ENCODE results near the gene MICAL3. TPM values are rescaled to one million over a fixed set of nuclear protein-coding genes. Genes with fewer than 3 reads are reported as not detected.
"Not testable (repeated sequence)": the region's sequence is repeated elsewhere in the genome, so short reads cannot be mapped to it uniquely, and the experiment has no call there.

MICAL3 gene
- polyA plus RNA-seq, 1 of the 3 experiments (the other 2 are of a cell fraction) = 83.1 TPM

GRCh38 chr22:18044548-18045271, 20.3 kb upstream of the MICAL3 start:
- Histone ChIP-seq H4K20me1 (ENCODE audit: insufficient read depth) (no peaks in the 10 kb centered on the region), H3K27ac (ENCODE audit: low read depth in 2 of 2, low read length in 1 of 2) (no peak overlapping the region), H3K36me3 (replicated peaks in 1 of 2; ENCODE audit: control insufficient read depth in 1 of 2, insufficient read depth in 2 of 2, low read length in 1 of 2) (no peaks in the 10 kb centered on the region), H3K4me2 (no peak overlapping the region), H3K9me3 (no peaks in the 10 kb centered on the region), H3F3A (replicated peaks; ENCODE audit: insufficient read depth) (no peaks in the 10 kb centered on the region), H3K79me2 (ENCODE audit: insufficient read depth) (no peaks in the 10 kb centered on the region), H3K9me2 (no peaks in the 10 kb centered on the region), H3K4me1 (ENCODE audit: control insufficient read depth in 1 of 2, insufficient read depth in 2 of 2, low read depth in 1 of 2, low read length in 1 of 2) (no peaks in the 10 kb centered on the region), H3K4me3 (ENCODE audit: low read depth in 2 of 2, low read length in 1 of 2) (no peak overlapping the region), H3K27me3 (ENCODE audit: insufficient read depth) (no peaks in the 10 kb centered on the region), H3K9ac (no peak overlapping the region), H2AFZ (ENCODE audit: low read depth) (no peak overlapping the region)
- 90% methylated on average over 11 of the region's 11 CpGs for WGBS (ENCODE audit: low lambda C conversion rate)
- DNase-seq = no peak
- ChIA-PET POLR2A (no interaction called here), CTCF (interaction anchor here (1.9 kb wide), 1 partner anchor 31 kb away, joined by 7 read pairs; no protein-coding TSS in a partner anchor)
- TF ChIP-seq NFIC (IDR thresholded peaks at IDR 0.05; ENCODE audit: borderline replicate concordance) (no peak), RFX5 (IDR thresholded peaks at IDR 0.05; ENCODE audit: low read length) (no peak), FOXJ3 (CRISPR knock-in tag; IDR thresholded peaks at IDR 0.05) (no peak), SIN3A (IDR thresholded peaks at IDR 0.05; ENCODE audit: borderline replicate concordance, low read depth, low read length) (no peak), PBX3 (IDR thresholded peaks at IDR 0.05) (no peak), FOXM1 (IDR thresholded peaks at IDR 0.05; ENCODE audit: low read depth) (no peak), TCF12 (IDR thresholded peaks at IDR 0.05) (no peak), GABPA (IDR thresholded peaks at IDR 0.05; ENCODE audit: low read depth) (no peak), GATA2 (CRISPR knock-in tag; IDR thresholded peaks at IDR 0.05) (no peak), EZH2phosphoT487 (IDR thresholded peaks at IDR 0.05; ENCODE audit: borderline replicate concordance, low read depth) (no peak), NRF1 (IDR thresholded peaks at IDR 0.05; ENCODE audit: low read depth, low read length) (no peak), MXI1 (IDR thresholded peaks at IDR 0.05; ENCODE audit: low read depth, low read length) (no peak), JUND (IDR thresholded peaks at IDR 0.05) (no peak), USF1 (IDR thresholded peaks at IDR 0.05; ENCODE audit: borderline replicate concordance, low read depth) (no peak)

GRCh38 chr22:18042685-18043084, 18.3 kb upstream of the MICAL3 start:
- Histone ChIP-seq H3K9me3 (no peaks in the 10 kb centered on the region), H3K36me3 (replicated peaks in 1 of 2; ENCODE audit: control insufficient read depth in 1 of 2, insufficient read depth in 2 of 2, low read length in 1 of 2) (no peaks in the 10 kb centered on the region), H3K4me2 (no peak overlapping the region), H3K4me3 (ENCODE audit: low read depth in 2 of 2, low read length in 1 of 2) (no peak overlapping the region), H2AFZ (ENCODE audit: low read depth) (no peak overlapping the region), H3K4me1 (ENCODE audit: control insufficient read depth in 1 of 2, insufficient read depth in 2 of 2, low read depth in 1 of 2, low read length in 1 of 2) (no peaks in the 10 kb centered on the region), H3K79me2 (ENCODE audit: insufficient read depth) (no peaks in the 10 kb centered on the region), H3K9me2 (no peaks in the 10 kb centered on the region), H3K27ac (ENCODE audit: low read depth in 2 of 2, low read length in 1 of 2) (no peak overlapping the region), H4K20me1 (ENCODE audit: insufficient read depth) (no peaks in the 10 kb centered on the region), H3K9ac (no peak overlapping the region), H3K27me3 (ENCODE audit: insufficient read depth) (no peaks in the 10 kb centered on the region), H3F3A (replicated peaks; ENCODE audit: insufficient read depth) (no peaks in the 10 kb centered on the region)
- no peak for DNase-seq
- 71% methylated on average over 6 of the region's 6 CpGs for WGBS (ENCODE audit: low lambda C conversion rate)
- CTCF ChIA-PET = no interaction called here
- POLR2A ChIA-PET = no interaction called here
- TF ChIP-seq TAF1 (IDR thresholded peaks at IDR 0.05; ENCODE audit: borderline replicate concordance, low read depth, low read length) = no peak
- TF ChIP-seq NFIC (IDR thresholded peaks at IDR 0.05; ENCODE audit: borderline replicate concordance) = no peak
- no peak for TF ChIP-seq MAX (IDR thresholded peaks at IDR 0.05; ENCODE audit: low read depth)
- TF ChIP-seq FOSL2 (IDR thresholded peaks at IDR 0.05; ENCODE audit: borderline replicate concordance, low read depth) = no peak
- TF ChIP-seq MEF2A (IDR thresholded peaks at IDR 0.05; ENCODE audit: borderline replicate concordance, low read depth) = no peak
- TF ChIP-seq FOXM1 (IDR thresholded peaks at IDR 0.05; ENCODE audit: low read depth) = no peak
- TF ChIP-seq SIN3A (IDR thresholded peaks at IDR 0.05; ENCODE audit: borderline replicate concordance, low read depth, low read length) = no peak
- TF ChIP-seq TCF12 (IDR thresholded peaks at IDR 0.05) = no peak
- no peak for TF ChIP-seq RXRA (IDR thresholded peaks at IDR 0.05; ENCODE audit: borderline replicate concordance, low read depth)
- TF ChIP-seq USF2 (IDR thresholded peaks at IDR 0.05; ENCODE audit: borderline replicate concordance, low read depth, low read length) = no peak
- TF ChIP-seq MXI1 (IDR thresholded peaks at IDR 0.05; ENCODE audit: low read depth, low read length) = no peak

GRCh38 chr22:18040898-18041297, 16.5 kb upstream of the MICAL3 start:
- H3K79me2 ChIP-seq (ENCODE audit: insufficient read depth); H3K9me3 ChIP-seq; H3K4me1 ChIP-seq (ENCODE audit: control insufficient read depth in 1 of 2, insufficient read depth in 2 of 2, low read depth in 1 of 2, low read length in 1 of 2); DNase-seq; H3K4me3 ChIP-seq (ENCODE audit: low read depth in 2 of 2, low read length in 1 of 2); H3K9me2 ChIP-seq; H3F3A ChIP-seq (replicated peaks; ENCODE audit: insufficient read depth); H3K27me3 ChIP-seq (ENCODE audit: insufficient read depth); H3K9ac ChIP-seq; H4K20me1 ChIP-seq (ENCODE audit: insufficient read depth); H3K4me2 ChIP-seq; H2AFZ ChIP-seq (ENCODE audit: low read depth); POLR2A ChIA-PET; H3K36me3 ChIP-seq (replicated peaks in 1 of 2; ENCODE audit: control insufficient read depth in 1 of 2, insufficient read depth in 2 of 2, low read length in 1 of 2); H3K27ac ChIP-seq (ENCODE audit: low read depth in 2 of 2, low read length in 1 of 2): not testable (repeated sequence)
- WGBS (ENCODE audit: low lambda C conversion rate) = 83% methylated on average over 6 of the region's 6 CpGs
- CTCF ChIA-PET = interaction anchor here (0.7 kb wide), 1 partner anchor 211 kb away, joined by 3 read pairs; no protein-coding TSS in a partner anchor
